GM12878 (cell line): ENCODE results near the gene GSK3A. TPM values are rescaled to one million over a fixed set of nuclear protein-coding genes. Genes with fewer than 3 reads are reported as not detected.

ENCODE experiments used
- ATAC-seq: fragments of 200-7000 bp; cut with Tn5 transposase; 3 replicates; pipeline ENCODE4 v1.9.1; 2020; ENCODE audit warnings: mild to moderate bottlenecking, moderate library complexity
- Bru-seq: library from RNA; stranded (reverse); fragments of 400-500 nt; gene quantifications from one replicate; lab custom pipeline; 2021; lab: Mats Ljungman, UMichigan
- BruChase-seq, 2 experiments: library from RNA; stranded (reverse); fragments of 400-500 nt; gene quantifications; one replicate each; lab custom pipeline; 2021; lab: Mats Ljungman, UMichigan
- BruUV-seq: library from RNA; stranded (reverse); fragments of 400-500 nt; replicated peaks from 2 replicates; lab custom pipeline; 2021; lab: Mats Ljungman, UMichigan
- CTCF ChIA-PET: fragments of 300-600 bp; sonication (Branson Sonifier 250); formaldehyde crosslinking; extraction: SDS; loops from one replicate; lab custom pipeline; 2021; ENCODE audit warnings: inconsistent platforms; lab: Yijun Ruan, JAX
- POLR2A ChIA-PET: fragments of 350-600 bp; formaldehyde crosslinking; extraction: SDS; loops from one replicate; lab custom pipeline; 2021; ENCODE audit warnings: inconsistent platforms; lab: Charles Lee
- RAD21 ChIA-PET: fragments of 300-600 bp; sonication (Branson Sonifier 250); formaldehyde crosslinking; loops from one replicate; lab custom pipeline; 2023; ENCODE audit warnings: antibody characterized with exemption; ENCODE audit not compliant: unreplicated experiment; lab: Charles Lee
- SMC1A ChIA-PET: fragments of 300-600 bp; sonication (Branson Sonifier 250); formaldehyde crosslinking; loops from one replicate; lab custom pipeline; 2023; ENCODE audit not compliant: unreplicated experiment, uncharacterized antibody; lab: Charles Lee
- DNase-seq: peaks from one replicate; pipeline ENCODE4 v3.0.0-alpha.2; 2011; ENCODE audit warnings: low read depth, low spot score
- FAIRE-seq: peaks from 3 replicates; lab custom pipeline; 2011; peaks lifted over from hg19 to GRCh38; lab: Jason Lieb, UNC
- H2AFZ ChIP-seq: 2 replicates; pipeline ENCODE4 v1.6.0; 2011; ENCODE audit warnings: low read depth, low read length, control low read depth; ENCODE audit not compliant: control insufficient read depth
- H3K27ac ChIP-seq: 2 replicates; pipeline ENCODE4 v1.5.1; 2011; ENCODE audit warnings: control low read depth; ENCODE audit not compliant: control insufficient read depth, insufficient read depth
- H3K27me3 ChIP-seq, 2 experiments: replicated peaks in 1 of 2; 2 replicates each; pipeline versions ENCODE4 v1.6.0 to v1.6.1; 2011; ENCODE audit warnings: low read length in 1 of 2; ENCODE audit not compliant: control insufficient read depth in 2 of 2, insufficient read depth in 2 of 2
- H3K36me3 ChIP-seq, 2 experiments: 2 replicates each; pipeline ENCODE4 v1.5.1; 2011; ENCODE audit warnings: low read length in 1 of 2; ENCODE audit not compliant: control insufficient read depth in 2 of 2, insufficient read depth in 2 of 2
- H3K4me1 ChIP-seq: 2 replicates; pipeline ENCODE4 v1.6.1; 2011; ENCODE audit warnings: mild to moderate bottlenecking, low read length, moderate library complexity, mixed read lengths; ENCODE audit not compliant: control insufficient read depth, insufficient read depth
- H3K4me2 ChIP-seq: 2 replicates; pipeline ENCODE4 v1.6.0; 2011; ENCODE audit warnings: control low read depth; ENCODE audit not compliant: control insufficient read depth, insufficient read depth
- H3K4me3 ChIP-seq: fragments of 200-600 bp; sonication (generic); 2 replicates; pipeline ENCODE4 v1.5.1; 2016
- H3K79me2 ChIP-seq: 2 replicates; pipeline ENCODE4 v1.6.0; 2011; ENCODE audit warnings: low read length; ENCODE audit not compliant: control insufficient read depth, insufficient read depth
- H3K9ac ChIP-seq: 2 replicates; pipeline ENCODE4 v1.8.0; 2011; ENCODE audit warnings: low read length, control low read depth, mixed read lengths; ENCODE audit not compliant: control insufficient read depth, insufficient read depth
- H3K9me3 ChIP-seq: replicated peaks from 3 replicates; pipeline ENCODE4 v1.5.1; 2011; ENCODE audit warnings: mild to moderate bottlenecking, low read length; ENCODE audit not compliant: control insufficient read depth, insufficient read depth
- H4K20me1 ChIP-seq: 2 replicates; pipeline ENCODE4 v1.6.0; 2011; ENCODE audit not compliant: control insufficient read depth, insufficient read depth
- BHLHE40 ChIP-seq, 2 experiments: fragments of 450-650 bp in 1 of 2; IDR thresholded peaks; 2 replicates each; pipeline ENCODE4 v1.6.1; 2011 to 2017; ENCODE audit warnings: low read depth in 2 of 2, borderline replicate concordance in 1 of 2, improper control_type of control experiment in 1 of 2, low read length in 1 of 2, mild to moderate bottlenecking in 1 of 2
- CREM ChIP-seq: IDR thresholded peaks from 2 replicates; pipeline ENCODE4 v1.6.1; 2014; ENCODE audit warnings: antibody characterized with exemption, low read depth
- HCFC1 ChIP-seq: fragments of 150-350 bp; IDR thresholded peaks from 2 replicates; pipeline ENCODE4 v1.6.1; 2014; ENCODE audit warnings: low read length
- MYC ChIP-seq: IDR thresholded peaks from 2 replicates; pipeline ENCODE4 v1.6.1; 2011; ENCODE audit warnings: mild to moderate bottlenecking, low read length, moderate library complexity, inconsistent platforms; ENCODE audit not compliant: insufficient read depth, insufficient replicate concordance, insufficient read length, severe bottlenecking
- NFXL1 ChIP-seq: fragments of 450-650 bp; IDR thresholded peaks from 2 replicates; pipeline ENCODE4 v1.6.1; 2017; ENCODE audit warnings: antibody characterized with exemption, mild to moderate bottlenecking, borderline replicate concordance
- NKRF ChIP-seq: fragments of 450-650 bp; conservative IDR thresholded peaks from 2 replicates; pipeline ENCODE4 v1.6.1; 2017; ENCODE audit warnings: mild to moderate bottlenecking, moderate library complexity
- POLR2A ChIP-seq: IDR thresholded peaks from 2 replicates; pipeline ENCODE4 v1.6.1; 2011; ENCODE audit warnings: low read depth, mild to moderate bottlenecking, low read length
- POLR2AphosphoS2 ChIP-seq: IDR thresholded peaks from 2 replicates; pipeline ENCODE4 v1.6.1; 2011; ENCODE audit warnings: low read depth, mild to moderate bottlenecking, low read length, improper control_type of control experiment, moderate library complexity
- POU2F2 ChIP-seq: IDR thresholded peaks from 3 replicates; pipeline ENCODE4 v1.6.1; 2011; ENCODE audit warnings: low read depth, mild to moderate bottlenecking, low read length, borderline replicate concordance
- RAD51 ChIP-seq: fragments of 450-650 bp; IDR thresholded peaks from 2 replicates; pipeline ENCODE4 v1.6.1; 2016; ENCODE audit warnings: moderate library complexity, mild to moderate bottlenecking, inconsistent platforms
- RFX5 ChIP-seq: IDR thresholded peaks from 2 replicates; pipeline ENCODE4 v1.6.1; 2011; ENCODE audit warnings: low read depth, low read length, improper control_type of control experiment
- SMAD5 ChIP-seq: IDR thresholded peaks from 2 replicates; pipeline ENCODE4 v1.6.1; 2016; ENCODE audit warnings: antibody characterized with exemption, low read depth
- SP1 ChIP-seq: IDR thresholded peaks from one replicate; pipeline ENCODE4 v1.6.1; 2011; ENCODE audit warnings: low read depth, low read length
- TCF12 ChIP-seq: IDR thresholded peaks from 2 replicates; pipeline ENCODE4 v1.6.1; 2011; ENCODE audit warnings: low read depth, mild to moderate bottlenecking, low read length
- TCF3 ChIP-seq: IDR thresholded peaks from 2 replicates; pipeline ENCODE4 v1.6.1; 2012; ENCODE audit warnings: low read depth, mild to moderate bottlenecking, low read length, borderline replicate concordance; ENCODE audit not compliant: insufficient read depth
- YBX1 ChIP-seq: fragments of 450-650 bp; IDR thresholded peaks from 2 replicates; pipeline ENCODE4 v1.6.1; 2016; ENCODE audit warnings: antibody characterized with exemption
- ZNF274 ChIP-seq: IDR thresholded peaks from one replicate; pipeline ENCODE4 v1.8.0; 2011; ENCODE audit not compliant: insufficient read length, insufficient read depth
- WGBS: methylation state at CpG from one replicate; pipeline ENCODE4 v1.1.6; 2016; ENCODE audit warnings: low lambda C conversion rate; ENCODE audit not compliant: insufficient replicate concordance, insufficient coverage; ENCODE audit errors: missing lambda C conversion rate; 5-methylcytosine and 5-hydroxymethylcytosine counted together
- in situ Hi-C: fragments of 300-500 bp; cut with MboI; formaldehyde crosslinking; loops from 9 replicates; pipeline ENCODE4 v1.14.3; 2018; ENCODE audit warnings: mixed read lengths
- intact Hi-C: fragments of 100-400 bp; cut with micrococcal nuclease; formaldehyde crosslinking; loops from one replicate; pipeline ENCODE4 v1.14.2; 2022; ENCODE audit not compliant: unreplicated experiment
- long read RNA-seq, 2 experiments: library from polyadenylated mRNA; unstranded; transcript quantifications; one replicate each; pipeline ENCODE4 v2.0.0, GENCODE V29; 2019 to 2020
- polyA minus RNA-seq, 3 experiments: library from RNA; depleted of rRNA, polyadenylated mRNA; stranded (reverse); fragments of >200 nt; gene quantifications; 2 replicates each; pipeline ENCODE4 v1.2.3, GENCODE V29; 2011
- polyA plus RNA-seq, 11 experiments: library from polyadenylated mRNA; depleted of rRNA in 4 of 11; unstranded in 6 of 11; stranded (reverse) in 5 of 11; fragments of >200 nt; fragmentation: Nextera tagmentation in 4 of 11; fragmentation: Illumina TruSeq in 1 of 11; extraction: Ambion mirVana in 4 of 11; extraction: Trizol in 1 of 11; gene quantifications; 1 replicate in 1 of 11; 2 replicates in 10 of 11; pipeline versions ENCODE4 v1.2.1 to v1.2.3, GENCODE V29; 2011 to 2016; ENCODE audit warnings: inconsistent platforms in 2 of 11, missing spikeins in 2 of 11, low read depth in 1 of 11
- total RNA-seq, 4 experiments: library from RNA; depleted of rRNA in 3 of 4; stranded (reverse); fragments of >200 nt in 3 of 4; fragmentation: Illumina TruSeq in 1 of 4; extraction: Trizol in 1 of 4; gene quantifications; 2 replicates each; pipeline versions ENCODE4 v1.2.1 to v1.2.3, GENCODE V29; 2013 to 2021

The GSK3A gene
- 7.7 and 11.1 TPM in 2 replicates for total RNA-seq (2013; cell fraction: nucleolus; rRNA removed)
- 11.5 and 15.0 TPM in 2 replicates for total RNA-seq (2014; rRNA removed)
- 15.3 and 15.8 TPM in 2 replicates for total RNA-seq (2014; rRNA removed; fragmentation: Illumina TruSeq; extraction: Trizol)
- total RNA-seq (2021) = 35.6 and 38.6 TPM in 2 replicates
- polyA plus RNA-seq (2011; ENCODE audit: low read depth) = 12.6 TPM
- polyA plus RNA-seq (2011; rRNA removed) = 17.5 and 41.3 TPM in 2 replicates
- polyA plus RNA-seq (2011; cell fraction: cytosol; rRNA removed) = 44.7 and 48.5 TPM in 2 replicates
- 32.0 and 39.9 TPM in 2 replicates for polyA plus RNA-seq (2011; cell fraction: nucleus; rRNA removed)
- polyA plus RNA-seq (2012) = 24.5 and 27.4 TPM in 2 replicates
- polyA plus RNA-seq (2014; fragmentation: Illumina TruSeq; extraction: Trizol) = 35.2 and 47.9 TPM in 2 replicates
- 1 to 10 TPM in 1 of 2 experiments, under 1 TPM in 1; 1.00 to 1.2 TPM for polyA plus RNA-seq (2014; fragmentation: Nextera tagmentation; extraction: Ambion mirVana)
- polyA plus RNA-seq (2014; rRNA removed) = 40.9 and 48.8 TPM in 2 replicates
- 10 to 100 TPM in 1 of 2 experiments, 1 to 10 TPM in 1; 3.8 to 11.4 TPM for polyA plus RNA-seq (2016; fragmentation: Nextera tagmentation; extraction: Ambion mirVana)
- polyA minus RNA-seq (2011; rRNA and poly(A)+ RNA removed) = 18.6 and 31.7 TPM in 2 replicates
- 14.7 and 17.7 TPM in 2 replicates for polyA minus RNA-seq (2011; cell fraction: cytosol; rRNA and poly(A)+ RNA removed)
- polyA minus RNA-seq (2011; cell fraction: nucleus; rRNA and poly(A)+ RNA removed) = 4.2 and 6.6 TPM in 2 replicates
- Bru-seq, nascent RNA = percentile 66 among the genes with signal in this experiment
- BruChase-seq, experiment 1, labeled RNA remaining after a 6-hour chase = percentile 88 among the genes with signal in this experiment
- percentile 81 among the genes with signal in this experiment for BruChase-seq, experiment 2, labeled RNA remaining after a 2-hour chase
- long read RNA-seq, experiment 1 = 0 reads
- long read RNA-seq, experiment 2 = 0 reads

- Histone ChIP-seq H3K4me2 (peak within 1 kb of the TSS; percentile 98), H3K9ac (peak within 1 kb of the TSS; percentile 96), H2AFZ (peak within 1 kb of the TSS; percentile 78), H4K20me1 (no peaks in the 10 kb centered on the region), H3K4me1 (peaks cover 17% of the 10 kb centered on the region), H3K27me3 (no peaks in the 10 kb centered on the region), H3K79me2 (peaks cover 38% of the 10 kb centered on the region), H3K4me3 (peak within 1 kb of the TSS; percentile 90), H3K9me3 (no peaks in the 10 kb centered on the region), H3K27ac (peak within 1 kb of the TSS; percentile 85), H3K36me3 (peaks cover 0 to 4% of the 10 kb centered on the region in 2 experiments; a peak in 1 of 4 replicates)
- WGBS = under 1% methylated on average over 73 of the region's 76 CpGs
- DNase-seq (peak; percentile 98), ATAC-seq (peak; percentile 85), FAIRE-seq (peak; percentile 96)
- POLR2A ChIA-PET = interaction anchor here (0.5 to 6.7 kb wide), 26 partner anchors 9 to 1464 kb away, joined by 3 to 51 read pairs (median 6); partner anchors contain the start of genes CIC, DEDD2, ERF and POU2F2
- intact Hi-C loops (loop anchor here (1.0 to 5.0 kb wide), 3 partner anchors 22 to 110 kb away; partner anchors contain the start of genes POU2F2 and ZNF526), in situ Hi-C loops (no loop called here)
- BruUV-seq = no TSS peak
- SMC1A ChIA-PET = interaction anchor here (0.6 to 6.3 kb wide), 16 partner anchors 8 to 134 kb away, joined by 3 to 70 read pairs (median 4); partner anchors contain the start of genes PRR19 and ZNF526
- CTCF ChIA-PET = interaction anchor here (0.6 to 6.7 kb wide), 16 partner anchors 9 to 161 kb away, joined by 3 to 111 read pairs (median 5); partner anchors contain the start of gene ZNF526
- RAD21 ChIA-PET = interaction anchor here (0.5 to 6.0 kb wide), 25 partner anchors 9 to 308 kb away, joined by 3 to 82 read pairs (median 5); partner anchors contain the start of genes CIC, DEDD2, POU2F2 and RABAC1
- TF ChIP-seq TCF3 (0 out of 2 replicates have a peak, but pooled peaks have one; percentile 51), HCFC1 (peak; percentile 89), RAD51 (peak; percentile 58; the same call in 1 of the 2 replicates), SMAD5 (peak; percentile 42; the same call in 1 of the 2 replicates), ZNF274 (no peak), NFXL1 (no peak), POLR2A (peak; percentile 84), POLR2AphosphoS2 (peak; percentile 71), TCF12 (0 out of 2 replicates have a peak, but pooled peaks have one; percentile 6), MYC (no peak), NKRF (no peak; the same call in 1 of the 2 replicates), POU2F2 (peak; percentile 51), CREM (peak; percentile 95), RFX5 (no peak), SP1 (peak; percentile 60), BHLHE40 (IDR thresholded peaks at IDR 0.05; ENCODE audit: borderline replicate concordance in 1 of 2, low read depth in 2 of 2, low read length in 1 of 2) (peak in 1 of 2 experiments; percentile 78; a peak in 2 of 4 replicates), YBX1 (no peak)
Observed at GRCh38 chr19:42242512-42243409, at the start of gene GSK3A. Gene GSK3A (minus strand): TSS chr19:42242602. CDS start chr19:42242465, 137 bp downstream.
